Lower lobe of right lung (tissue), 2 donors: ENCODE data around the gene SLCO2B1. TPM values are rescaled to one million over a fixed set of nuclear protein-coding genes. Genes with fewer than 3 reads are reported as not detected.

Experiments used
- ATAC-seq, 2 donors: fragments of 200-7000 bp; cut with Tn5 transposase; one replicate each; pipeline ENCODE4 v1.9.1; 2020 to 2022; ENCODE audit warnings: mild to moderate bottlenecking in 2 of 2, moderate library complexity in 2 of 2
- DNase-seq: peaks from one replicate; pipeline ENCODE4 v3.0.0-alpha.2; 2020
- H3K27ac ChIP-seq: fragments of 200-600 bp; one replicate; pipeline ENCODE4 v1.8.0; 2022
- H3K27me3 ChIP-seq: fragments of 200-600 bp; one replicate; pipeline ENCODE4 v1.8.0; 2022; ENCODE audit warnings: low read depth
- H3K36me3 ChIP-seq: fragments of 200-600 bp; one replicate; pipeline ENCODE4 v1.8.0; 2022; ENCODE audit warnings: mild to moderate bottlenecking
- H3K4me1 ChIP-seq: fragments of 200-600 bp; one replicate; pipeline ENCODE4 v1.8.0; 2022
- H3K4me3 ChIP-seq: fragments of 200-600 bp; one replicate; pipeline ENCODE4 v1.8.0; 2022; ENCODE audit warnings: mild to moderate bottlenecking
- H3K9me3 ChIP-seq: fragments of 200-600 bp; one replicate; pipeline ENCODE4 v1.8.0; 2022
- CTCF ChIP-seq: fragments of 200-600 bp; IDR thresholded peaks from one replicate; pipeline ENCODE4 v1.8.0; 2022; ENCODE audit warnings: antibody characterized with exemption, mild to moderate bottlenecking
- intact Hi-C: fragments of 100-400 bp; cut with DNase I; formaldehyde crosslinking; loops from one replicate; pipeline ENCODE4 v1.11.0; 2022
- total RNA-seq: library from RNA; stranded (reverse); fragmentation: NEBNext Ultra II Directional; extraction: Animal tissue kit (Norgen Biotek cat#: 25700); gene quantifications from one replicate; pipeline ENCODE4 v1.2.1, GENCODE V29; 2021
- donor health status: DM: no; HTN: yes; CAD: no; lungs with severe emphysema.

Gene SLCO2B1
- total RNA-seq, 1 donor from 2014 or later = 332 TPM

GRCh38 chr11:75159151-75159953, 8.4 kb downstream of the SLCO2B1 start:
- H3K27me3 ChIP-seq = no peaks in the 10 kb centered on the region
- peaks cover 75% of the 10 kb centered on the region for H3K4me1 ChIP-seq
- H3K4me3 ChIP-seq = peak overlapping the region; percentile 4
- DNase-seq (no peak), ATAC-seq (no peak)
- TF ChIP-seq CTCF = no peak
- intact Hi-C loops = no loop called here
- no peaks in the 10 kb centered on the region for H3K9me3 ChIP-seq
- peaks cover 32% of the 10 kb centered on the region for H3K36me3 ChIP-seq
- H3K27ac ChIP-seq = peak overlapping the region; percentile 81

GRCh38 chr11:75160220-75160757, 9.4 kb downstream of the SLCO2B1 start:
- H3K27ac ChIP-seq = peak overlapping the region; percentile 81
- intact Hi-C loops = no loop called here
- no peaks in the 10 kb centered on the region for H3K9me3 ChIP-seq
- peaks cover 32% of the 10 kb centered on the region for H3K36me3 ChIP-seq
- H3K4me3 ChIP-seq = peak overlapping the region; percentile 4
- H3K27me3 ChIP-seq = no peaks in the 10 kb centered on the region
- no peak for DNase-seq
- H3K4me1 ChIP-seq = peaks cover 73% of the 10 kb centered on the region
- TF ChIP-seq CTCF = no peak
- ATAC-seq = peak in 1 of 2 donors; percentile 24

GRCh38 chr11:75160880-75161279, 10.0 kb downstream of the SLCO2B1 start:
- no peak for TF ChIP-seq CTCF
- ATAC-seq = no peak
- intact Hi-C loops = no loop called here
- H3K27me3 ChIP-seq = no peaks in the 10 kb centered on the region
- peaks cover 32% of the 10 kb centered on the region for H3K36me3 ChIP-seq
- peaks cover 67% of the 10 kb centered on the region for H3K4me1 ChIP-seq
- no peaks in the 10 kb centered on the region for H3K9me3 ChIP-seq
- no peak for DNase-seq
- H3K27ac ChIP-seq = peak overlapping the region; percentile 81
- H3K4me3 ChIP-seq = no peak overlapping the region

- no peak for DNase-seq
- Histone ChIP-seq H3K27ac (peak overlapping the region; percentile 81), H3K9me3 (no peaks in the 10 kb centered on the region), H3K36me3 (peaks cover 32% of the 10 kb centered on the region), H3K27me3 (no peaks in the 10 kb centered on the region), H3K4me1 (peaks cover 60% of the 10 kb centered on the region), H3K4me3 (no peak overlapping the region)
- no peak for TF ChIP-seq CTCF
- intact Hi-C loops = no loop called here
- no peak for ATAC-seq
These were observed 10.7 kb downstream of the SLCO2B1 start for GRCh38 chr11:75161506-75162095.

GRCh38 chr11:75162954-75163353, 12.0 kb downstream of the SLCO2B1 start:
- ATAC-seq (no peak), DNase-seq (no peak)
- peaks cover 22% of the 10 kb centered on the region for H3K36me3 ChIP-seq
- TF ChIP-seq CTCF = no peak
- H3K27me3 ChIP-seq = no peaks in the 10 kb centered on the region
- no peak overlapping the region for H3K27ac ChIP-seq
- H3K9me3 ChIP-seq = no peaks in the 10 kb centered on the region
- intact Hi-C loops = no loop called here
- H3K4me3 ChIP-seq = no peak overlapping the region
- peaks cover 60% of the 10 kb centered on the region for H3K4me1 ChIP-seq
